Esophagus muscularis mucosa (tissue), 3 donors: ENCODE data around the gene JMJD6.
A peak's percentile ranks its signal among the peaks of the same experiment; 100 is the strongest.

Source experiments
- CTCF ChIP-seq, 3 experiments: fragments of 200-600 bp in 2 of 3; fragments of 450-650 bp in 1 of 3; sonication (generic) in 2 of 3; IDR thresholded peaks; one replicate each; pipeline ENCODE4 v1.5.1; 2017 to 2019; ENCODE audit warnings: antibody characterized with exemption in 3 of 3, mild to moderate bottlenecking in 2 of 3, moderate library complexity in 1 of 3
- POLR2A ChIP-seq: fragments of 450-650 bp; IDR thresholded peaks from one replicate; pipeline ENCODE4 v1.6.1; 2017; ENCODE audit warnings: antibody characterized with exemption, moderate library complexity, mild to moderate bottlenecking, low read depth

- TF ChIP-seq POLR2A = peak; percentile 53
- TF ChIP-seq CTCF (IDR thresholded peaks at IDR 0.05) = no peak
Observed at GRCh38 chr17:76725580-76726230, 701 bp downstream of the JMJD6 start.
